HepG2 (cell line): ENCODE data around the gene FIBP. TPM values are rescaled to one million over a fixed set of nuclear protein-coding genes. Genes with fewer than 3 reads are reported as not detected.

Experiments
- ARNT ChIP-seq: fragments of 450-650 bp; IDR thresholded peaks from 2 replicates; pipeline ENCODE4 v1.6.1; 2017
- ARNTL ChIP-seq: sonication (generic); formaldehyde crosslinking; IDR thresholded peaks from 2 replicates; pipeline ENCODE4 v1.4.0; 2020; ENCODE audit warnings: mild to moderate bottlenecking, missing genetic modification reagents
- CHD4 ChIP-seq: fragments of 200-600 bp; sonication (generic); IDR thresholded peaks from 2 replicates; pipeline ENCODE4 v1.7.0; 2017; ENCODE audit warnings: mild to moderate bottlenecking, low read length, borderline replicate concordance
- FIP1L1 ChIP-seq: fragments of 200-400 bp; formaldehyde crosslinking; IDR thresholded peaks from 2 replicates; pipeline ENCODE4 v1.6.1; 2018; ENCODE audit warnings: low read depth, mild to moderate bottlenecking, low read length, moderate library complexity, borderline replicate concordance; ENCODE audit not compliant: insufficient read depth
- FOSL2 ChIP-seq: sonication (generic); formaldehyde crosslinking; IDR thresholded peaks from 2 replicates; pipeline ENCODE4 v1.4.0; 2020; ENCODE audit warnings: missing genetic modification reagents
- GATAD1 ChIP-seq: IDR thresholded peaks from 2 replicates; pipeline ENCODE4 v1.6.1; 2016; ENCODE audit warnings: missing genetic modification reagents, missing compliant biosample characterization
- HDAC2 ChIP-seq: sonication (generic); formaldehyde crosslinking; IDR thresholded peaks from 2 replicates; pipeline ENCODE4 v1.4.0; 2020; ENCODE audit warnings: missing genetic modification reagents
- IRX3 ChIP-seq: sonication (generic); formaldehyde crosslinking; IDR thresholded peaks from 2 replicates; pipeline ENCODE4 v1.8.1; 2023; ENCODE audit warnings: mild to moderate bottlenecking, low read depth, missing genetic modification reagents, borderline replicate concordance
- MAFF ChIP-seq: IDR thresholded peaks from 2 replicates; pipeline ENCODE4 v1.6.1; 2011; ENCODE audit warnings: low read depth, low read length, improper control_type of control experiment
- MAZ ChIP-seq, 2 experiments: sonication (generic) in 1 of 2; formaldehyde crosslinking in 1 of 2; IDR thresholded peaks; 2 replicates each; pipeline versions ENCODE4 v1.5.0 to v1.6.1; 2012 to 2020; ENCODE audit warnings: low read depth in 2 of 2, mild to moderate bottlenecking in 2 of 2, borderline replicate concordance in 1 of 2, improper control_type of control experiment in 1 of 2, low read length in 1 of 2, missing genetic modification reagents in 1 of 2, moderate library complexity in 1 of 2
- MZF1 ChIP-seq: sonication (generic); formaldehyde crosslinking; IDR thresholded peaks from 2 replicates; pipeline ENCODE4 v1.8.1; 2023; ENCODE audit warnings: mild to moderate bottlenecking, missing genetic modification reagents, borderline replicate concordance
- RFX5 ChIP-seq: IDR thresholded peaks from 2 replicates; pipeline ENCODE4 v1.6.1; 2011; ENCODE audit warnings: low read depth, low read length, improper control_type of control experiment
- SP140L ChIP-seq: sonication (generic); formaldehyde crosslinking; IDR thresholded peaks from 2 replicates; pipeline ENCODE4 v1.4.0; 2020; ENCODE audit warnings: missing genetic modification reagents, borderline replicate concordance
- SRY ChIP-seq: sonication (generic); formaldehyde crosslinking; IDR thresholded peaks from 2 replicates; pipeline ENCODE4 v1.8.0; 2022; ENCODE audit warnings: mild to moderate bottlenecking, missing genetic modification reagents
- STAG1 ChIP-seq: sonication (generic); formaldehyde crosslinking; IDR thresholded peaks from 2 replicates; pipeline ENCODE4 v1.4.0; 2020; ENCODE audit warnings: missing genetic modification reagents
- ZFY ChIP-seq: sonication (generic); formaldehyde crosslinking; IDR thresholded peaks from 2 replicates; pipeline ENCODE4 v1.4.0; 2020; ENCODE audit warnings: missing genetic modification reagents
- ZKSCAN1 ChIP-seq: fragments of 150-350 bp; IDR thresholded peaks from 2 replicates; pipeline ENCODE4 v1.6.1; 2014; ENCODE audit warnings: low read length
- ZNF143 ChIP-seq: sonication (generic); formaldehyde crosslinking; IDR thresholded peaks from 2 replicates; pipeline ENCODE4 v1.4.0; 2020; ENCODE audit warnings: missing genetic modification reagents
- ZNF232 ChIP-seq: sonication (generic); formaldehyde crosslinking; IDR thresholded peaks from 2 replicates; pipeline ENCODE4 v1.4.0; 2020; ENCODE audit warnings: missing genetic modification reagents, borderline replicate concordance
- ZNF235 ChIP-seq: sonication (generic); formaldehyde crosslinking; IDR thresholded peaks from 2 replicates; pipeline ENCODE4 v1.8.1; 2023; ENCODE audit warnings: mild to moderate bottlenecking, missing genetic modification reagents, borderline replicate concordance
- ZNF34 ChIP-seq: sonication (generic); formaldehyde crosslinking; IDR thresholded peaks from 2 replicates; pipeline ENCODE4 v1.4.0; 2020; ENCODE audit warnings: mild to moderate bottlenecking, missing genetic modification reagents, borderline replicate concordance
- ZNF460 ChIP-seq: sonication (generic); formaldehyde crosslinking; IDR thresholded peaks from 2 replicates; pipeline ENCODE4 v1.5.1; 2020; ENCODE audit warnings: missing genetic modification reagents, mild to moderate bottlenecking, borderline replicate concordance
- ZNF556 ChIP-seq: sonication (generic); formaldehyde crosslinking; IDR thresholded peaks from 2 replicates; pipeline ENCODE4 v1.4.0; 2020; ENCODE audit warnings: mild to moderate bottlenecking, missing genetic modification reagents, borderline replicate concordance
- ZNF660 ChIP-seq: sonication (generic); formaldehyde crosslinking; IDR thresholded peaks from 2 replicates; pipeline ENCODE4 v1.5.1; 2020; ENCODE audit warnings: mild to moderate bottlenecking, low read depth, missing genetic modification reagents, borderline replicate concordance
- polyA plus RNA-seq, 8 experiments: library from polyadenylated mRNA; depleted of rRNA in 3 of 8; stranded (reverse) in 7 of 8; unstranded in 1 of 8; fragments of >200 nt; fragmentation: Illumina TruSeq in 4 of 8; extraction: Trizol in 4 of 8; gene quantifications; 2 replicates each; pipeline versions ENCODE4 v1.2.1 to v1.2.3, GENCODE V29; 2011 to 2016; ENCODE audit warnings: low read depth in 4 of 8, missing spikeins in 1 of 8, mixed read lengths in 1 of 8; ENCODE audit not compliant: insufficient read depth in 1 of 8
- total RNA-seq, 5 experiments: library from RNA; depleted of rRNA; stranded (reverse); fragments of >200 nt; fragmentation: Illumina TruSeq; extraction: Trizol; gene quantifications; 2 replicates each; pipeline ENCODE4 v1.2.3, GENCODE V29; 2016; ENCODE audit warnings: low read depth in 1 of 5
- TF ChIP-seq, protein P1 (sequence below): sonication (generic); IDR thresholded peaks from 2 replicates; pipeline ENCODE4 v1.6.1; 2016; ENCODE audit warnings: low read depth, borderline replicate concordance
- TF ChIP-seq, protein P2 (sequence below), 2 experiments: IDR thresholded peaks; 2 replicates each; pipeline ENCODE4 v1.6.1; 2011 to 2012; ENCODE audit warnings: low read length in 2 of 2, borderline replicate concordance in 1 of 2, low read depth in 1 of 2, mild to moderate bottlenecking in 1 of 2, moderate library complexity in 1 of 2

The FIBP gene
- total and polyA plus RNA-seq, 2 of the 13 experiments (the other 11 are each of a cell fraction or from before 2014, with no cell fraction given): 42.9 to 62.1 TPM

DNA sequence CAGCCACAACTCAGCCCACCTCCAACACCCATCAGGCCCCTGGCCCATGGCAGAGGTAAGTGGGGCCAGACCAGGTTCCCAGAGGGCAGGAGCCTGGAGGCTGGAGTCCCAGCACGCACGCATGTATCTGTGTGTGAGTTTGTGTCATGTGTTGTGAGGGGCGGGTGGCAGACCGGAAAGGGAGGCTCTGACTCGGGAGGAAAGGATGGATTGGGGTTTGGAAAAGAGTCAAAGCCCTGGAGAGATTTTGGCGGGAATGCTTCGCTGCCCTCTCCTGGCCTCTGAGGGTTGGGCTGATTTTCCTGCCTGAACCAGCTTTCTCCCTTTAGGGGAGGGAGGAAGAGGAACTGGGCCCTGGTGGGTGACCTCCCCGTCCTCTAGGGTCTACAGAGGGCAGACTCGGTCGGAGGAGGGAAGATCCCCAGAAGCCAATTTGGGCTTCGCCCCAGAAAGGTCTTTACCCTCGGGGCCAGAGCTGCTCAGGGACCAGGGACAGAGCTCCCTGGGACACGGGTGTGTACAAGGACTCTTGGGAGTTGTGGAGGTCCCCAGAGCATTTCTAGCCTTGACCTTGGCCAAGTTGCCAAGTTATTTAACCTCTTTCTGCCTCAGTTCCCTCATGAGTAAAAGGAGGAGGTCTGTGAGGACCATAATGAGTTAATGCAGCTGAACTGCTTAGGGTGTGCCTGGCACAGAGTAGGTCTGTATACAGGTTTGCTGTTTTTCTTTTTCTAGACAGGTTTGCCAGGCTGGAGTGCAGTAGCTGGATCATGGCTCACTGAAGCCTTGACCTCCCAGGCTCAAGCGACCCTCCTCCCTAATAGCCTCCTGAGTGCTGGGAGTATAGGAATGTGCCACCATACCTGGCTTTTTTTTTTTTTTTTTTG lies 23.7 kb upstream of the FIBP start (continued):
- no peak for TF ChIP-seq IRX3 (CRISPR knock-in tag)
- TF ChIP-seq ARNT: no peak
- TF ChIP-seq FIP1L1: no peak
- TF ChIP-seq SRY (CRISPR knock-in tag): 0 out of 2 replicates have a peak, but pooled peaks have one; percentile 17
- 0 out of 2 replicates have a peak, but pooled peaks have one; percentile 14 for TF ChIP-seq ZKSCAN1
- no peak for TF ChIP-seq MAZ (IDR thresholded peaks at IDR 0.05; ENCODE audit: borderline replicate concordance, low read depth, low read length)
- TF ChIP-seq MAZ (CRISPR knock-in tag; IDR thresholded peaks at IDR 0.05; ENCODE audit: low read depth): 0 out of 2 replicates have a peak, but pooled peaks have one; percentile 25
- TF ChIP-seq ZNF660 (CRISPR knock-in tag): no peak
- no peak for TF ChIP-seq MZF1
- no peak for TF ChIP-seq HDAC2
- no peak for TF ChIP-seq SP140L (CRISPR knock-in tag)
- TF ChIP-seq RFX5: peak; percentile 85
- peak; percentile 28 for TF ChIP-seq STAG1 (CRISPR knock-in tag)
- no peak for TF ChIP-seq FOSL2 (CRISPR knock-in tag)
- TF ChIP-seq ZNF460 (CRISPR knock-in tag): no peak
- TF ChIP-seq ZNF143 (CRISPR knock-in tag): no peak
- no peak for TF ChIP-seq GATAD1 (CRISPR knock-in tag)
- TF ChIP-seq, protein P1, sequence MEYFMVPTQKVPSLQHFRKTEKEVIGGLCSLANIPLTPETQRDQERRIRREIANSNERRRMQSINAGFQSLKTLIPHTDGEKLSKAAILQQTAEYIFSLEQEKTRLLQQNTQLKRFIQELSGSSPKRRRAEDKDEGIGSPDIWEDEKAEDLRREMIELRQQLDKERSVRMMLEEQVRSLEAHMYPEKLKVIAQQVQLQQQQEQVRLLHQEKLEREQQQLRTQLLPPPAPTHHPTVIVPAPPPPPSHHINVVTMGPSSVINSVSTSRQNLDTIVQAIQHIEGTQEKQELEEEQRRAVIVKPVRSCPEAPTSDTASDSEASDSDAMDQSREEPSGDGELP: no peak
- TF ChIP-seq ZNF34 (CRISPR knock-in tag): no peak
- TF ChIP-seq CHD4: no peak
- peak; percentile 42; the same call in 1 of the 2 replicates for TF ChIP-seq ZFY (CRISPR knock-in tag)
- no peak for TF ChIP-seq ZNF232
- no peak for TF ChIP-seq ARNTL (CRISPR knock-in tag)
- no peak for TF ChIP-seq MAFF
- TF ChIP-seq, protein P2, sequence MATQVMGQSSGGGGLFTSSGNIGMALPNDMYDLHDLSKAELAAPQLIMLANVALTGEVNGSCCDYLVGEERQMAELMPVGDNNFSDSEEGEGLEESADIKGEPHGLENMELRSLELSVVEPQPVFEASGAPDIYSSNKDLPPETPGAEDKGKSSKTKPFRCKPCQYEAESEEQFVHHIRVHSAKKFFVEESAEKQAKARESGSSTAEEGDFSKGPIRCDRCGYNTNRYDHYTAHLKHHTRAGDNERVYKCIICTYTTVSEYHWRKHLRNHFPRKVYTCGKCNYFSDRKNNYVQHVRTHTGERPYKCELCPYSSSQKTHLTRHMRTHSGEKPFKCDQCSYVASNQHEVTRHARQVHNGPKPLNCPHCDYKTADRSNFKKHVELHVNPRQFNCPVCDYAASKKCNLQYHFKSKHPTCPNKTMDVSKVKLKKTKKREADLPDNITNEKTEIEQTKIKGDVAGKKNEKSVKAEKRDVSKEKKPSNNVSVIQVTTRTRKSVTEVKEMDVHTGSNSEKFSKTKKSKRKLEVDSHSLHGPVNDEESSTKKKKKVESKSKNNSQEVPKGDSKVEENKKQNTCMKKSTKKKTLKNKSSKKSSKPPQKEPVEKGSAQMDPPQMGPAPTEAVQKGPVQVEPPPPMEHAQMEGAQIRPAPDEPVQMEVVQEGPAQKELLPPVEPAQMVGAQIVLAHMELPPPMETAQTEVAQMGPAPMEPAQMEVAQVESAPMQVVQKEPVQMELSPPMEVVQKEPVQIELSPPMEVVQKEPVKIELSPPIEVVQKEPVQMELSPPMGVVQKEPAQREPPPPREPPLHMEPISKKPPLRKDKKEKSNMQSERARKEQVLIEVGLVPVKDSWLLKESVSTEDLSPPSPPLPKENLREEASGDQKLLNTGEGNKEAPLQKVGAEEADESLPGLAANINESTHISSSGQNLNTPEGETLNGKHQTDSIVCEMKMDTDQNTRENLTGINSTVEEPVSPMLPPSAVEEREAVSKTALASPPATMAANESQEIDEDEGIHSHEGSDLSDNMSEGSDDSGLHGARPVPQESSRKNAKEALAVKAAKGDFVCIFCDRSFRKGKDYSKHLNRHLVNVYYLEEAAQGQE (IDR thresholded peaks at IDR 0.05; ENCODE audit: borderline replicate concordance in 1 of 2, low read depth in 1 of 2, low read length in 2 of 2): no peak
- TF ChIP-seq ZNF556 (CRISPR knock-in tag): no peak
- TF ChIP-seq ZNF235 (CRISPR knock-in tag): no peak
